GM21619 (cell line): ENCODE results near the gene IQGAP1.

ENCODE experiments used
- ATAC-seq: cut with Tn5 transposase; IDR thresholded peaks from one replicate; pipeline ENCODE4 v1.9.1; 2021; ENCODE audit not compliant: unreplicated experiment

The IQGAP1 gene

DNA sequence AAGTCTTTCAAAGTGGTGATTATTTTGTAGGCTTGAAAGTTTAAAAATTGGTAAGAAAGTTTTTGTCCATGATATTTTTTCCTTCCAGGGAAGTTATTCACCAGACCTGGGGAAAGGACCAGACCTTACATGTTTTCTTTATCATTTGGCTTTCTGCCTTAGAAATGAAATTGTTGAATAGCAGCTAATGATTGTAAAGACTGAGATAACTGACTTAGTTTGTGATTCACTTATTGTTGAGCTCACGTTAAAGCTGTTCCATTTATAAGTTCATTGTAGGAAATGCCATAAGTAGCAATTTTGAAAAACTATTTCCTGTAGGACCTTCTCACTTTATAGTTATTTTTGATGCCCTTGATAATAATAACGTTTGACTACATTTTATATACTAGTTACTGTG is 51.9 kb downstream of the IQGAP1 start:
- ATAC-seq, result no peak

DNA sequence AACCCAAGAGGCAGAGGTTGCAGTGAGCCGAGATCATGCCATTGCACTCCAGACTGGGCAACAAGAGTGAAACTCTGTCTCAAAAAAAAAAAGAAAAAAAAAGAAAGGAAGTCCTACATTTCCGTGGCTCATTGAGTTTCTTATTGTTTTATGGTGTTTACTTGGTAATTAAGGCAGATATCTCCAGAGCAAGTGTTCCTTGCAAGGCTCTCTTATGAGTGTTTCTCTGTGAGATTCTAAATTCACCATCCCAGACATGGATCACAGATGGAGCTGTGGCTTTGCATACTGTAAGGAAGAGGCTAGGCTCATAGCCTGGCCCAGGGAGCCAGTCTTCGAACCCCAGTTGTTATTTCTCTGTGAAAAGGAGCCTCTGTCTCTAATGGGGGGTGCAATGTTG is 53.0 kb downstream of the IQGAP1 start:
- ATAC-seq, result no peak

DNA sequence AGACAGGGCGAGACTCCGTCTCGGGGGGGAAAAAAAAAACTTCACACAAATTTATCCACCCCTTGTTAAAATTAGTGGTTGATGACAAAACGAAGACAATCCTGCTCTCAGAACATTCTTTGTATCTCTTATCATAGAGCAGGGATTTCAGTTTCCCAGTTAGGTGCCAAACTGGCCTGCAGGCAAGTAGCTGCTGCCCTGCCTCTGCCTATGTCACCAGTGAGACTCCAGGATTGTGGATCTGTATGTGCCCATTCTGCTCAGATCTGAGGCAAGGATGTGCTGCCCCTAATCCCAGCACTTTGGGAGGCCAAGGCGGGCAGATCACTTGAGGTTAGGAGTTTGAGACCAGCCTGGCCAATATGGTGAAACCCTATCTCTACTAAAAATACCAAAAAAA is 54.4 kb downstream of the IQGAP1 start:
- ATAC-seq, result no peak

DNA sequence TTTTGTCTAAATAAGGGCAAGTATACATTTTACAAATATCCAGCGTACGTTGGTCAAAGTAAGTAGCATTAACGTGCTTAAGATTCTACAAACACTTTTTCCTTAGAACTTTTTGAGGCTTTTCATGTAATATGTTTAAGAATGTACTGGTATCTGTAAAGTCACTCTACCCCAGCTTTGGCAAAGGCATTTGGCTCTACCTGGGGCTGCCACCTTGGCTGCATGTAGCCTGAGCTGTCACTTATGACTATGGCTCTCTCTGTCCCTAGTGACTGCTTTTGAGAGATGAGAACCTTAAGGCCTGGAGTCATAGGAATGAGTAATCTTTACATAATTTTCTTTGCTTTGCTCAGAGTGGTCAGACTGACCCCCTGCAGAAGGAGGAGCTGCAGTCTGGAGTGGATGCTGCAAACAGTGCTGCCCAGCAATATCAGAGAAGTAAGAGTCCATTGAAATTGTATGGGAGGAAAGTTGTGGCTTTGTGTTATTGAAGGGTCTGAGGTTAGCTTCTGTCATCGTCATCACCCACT is 61.2 kb downstream of the IQGAP1 start:
- no peak for ATAC-seq

DNA sequence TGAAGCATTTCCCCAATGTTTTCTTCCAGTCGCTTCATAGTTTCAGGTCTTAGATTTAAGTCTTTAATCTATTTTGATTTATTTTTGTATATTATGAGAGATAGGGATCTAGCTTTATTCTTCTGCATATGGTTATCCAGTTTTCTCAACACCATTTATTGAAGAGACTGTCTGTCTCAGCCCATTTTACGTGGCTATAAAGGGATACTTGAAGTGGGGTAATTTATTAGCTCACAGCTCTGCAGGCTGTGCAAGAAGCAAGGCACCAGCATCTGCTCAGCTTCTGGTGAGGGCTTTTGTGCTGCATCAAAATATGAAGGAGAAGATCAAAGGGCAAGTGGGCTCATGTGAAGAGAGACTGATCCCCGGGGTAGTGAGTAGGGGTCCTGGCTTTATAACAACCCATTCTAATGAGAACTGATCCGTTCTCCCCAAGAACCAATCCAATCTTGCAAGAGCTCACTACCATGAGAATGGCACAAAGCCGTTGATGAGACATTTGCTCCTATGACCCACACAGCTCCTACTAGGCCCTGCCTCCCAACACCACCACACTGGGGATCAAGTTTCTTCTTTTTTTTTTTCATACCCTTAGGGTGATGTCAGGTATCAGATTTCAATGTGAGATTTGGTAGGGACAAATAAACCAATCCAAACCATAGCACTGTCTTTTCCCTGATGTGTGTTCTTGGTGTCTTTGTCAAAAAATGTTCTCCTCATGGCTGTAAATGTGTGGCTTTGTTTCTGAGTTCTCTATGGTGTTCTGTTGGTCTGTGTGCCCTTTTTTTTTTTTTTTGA is 63.2 kb downstream of the IQGAP1 start:
- no peak for ATAC-seq

DNA sequence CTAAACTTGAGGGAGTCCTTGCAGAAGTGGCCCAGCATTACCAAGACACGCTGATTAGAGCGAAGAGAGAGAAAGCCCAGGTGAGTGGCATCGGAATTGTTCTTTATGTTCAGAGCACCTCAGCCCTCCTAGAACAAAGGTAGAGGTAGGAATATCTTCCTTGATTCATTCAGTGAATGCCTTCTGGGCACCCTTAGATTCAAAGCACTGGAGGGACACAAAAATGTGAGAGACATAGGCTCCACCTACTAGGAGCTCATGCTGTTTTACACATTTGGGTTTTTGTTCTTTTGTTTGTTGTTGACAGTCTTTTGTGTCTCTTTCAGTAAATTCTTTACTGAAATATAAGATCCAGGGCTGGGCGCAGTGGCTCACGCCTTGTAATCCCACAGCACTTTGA is 68.2 kb downstream of the IQGAP1 start:
- no peak for ATAC-seq

DNA sequence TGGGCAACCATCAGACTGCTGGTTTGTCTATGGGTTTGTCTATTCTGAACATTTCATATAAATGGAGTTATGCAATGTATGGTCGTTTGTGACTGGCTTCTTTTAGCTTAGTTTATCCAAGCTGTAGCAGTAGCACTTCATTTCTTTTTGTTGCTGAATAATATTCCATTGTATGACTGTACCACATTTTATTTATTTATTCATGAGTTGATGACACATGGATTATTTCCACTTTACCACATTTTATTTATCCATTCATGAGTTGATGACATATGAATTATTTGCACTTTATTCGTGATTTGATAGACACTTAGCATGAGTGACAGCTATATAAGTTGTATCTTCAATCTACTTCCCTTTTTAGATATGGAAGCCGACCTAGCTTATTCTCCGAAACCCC is 70.0 kb downstream of the IQGAP1 start:
- no peak for ATAC-seq

DNA sequence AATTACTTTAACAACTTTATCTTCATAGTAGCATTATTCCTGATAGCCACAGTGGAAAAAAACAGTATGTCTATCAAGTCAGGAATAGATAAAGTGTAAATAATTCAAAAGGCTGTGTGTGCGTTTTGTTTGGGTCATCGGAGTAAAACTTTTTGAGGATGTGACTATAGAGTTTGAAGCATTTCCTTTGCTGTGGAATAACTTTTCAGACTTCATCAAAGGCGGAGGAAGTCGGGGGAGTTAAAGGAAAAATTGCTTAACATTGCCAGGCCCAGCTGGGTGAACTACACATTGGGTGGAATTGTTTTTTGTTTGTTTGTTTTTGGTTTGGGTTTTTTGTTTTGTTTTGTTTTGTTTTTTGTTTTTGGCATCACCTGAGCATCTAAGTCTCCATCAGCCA is 71.3 kb downstream of the IQGAP1 start:
- no peak for ATAC-seq

DNA sequence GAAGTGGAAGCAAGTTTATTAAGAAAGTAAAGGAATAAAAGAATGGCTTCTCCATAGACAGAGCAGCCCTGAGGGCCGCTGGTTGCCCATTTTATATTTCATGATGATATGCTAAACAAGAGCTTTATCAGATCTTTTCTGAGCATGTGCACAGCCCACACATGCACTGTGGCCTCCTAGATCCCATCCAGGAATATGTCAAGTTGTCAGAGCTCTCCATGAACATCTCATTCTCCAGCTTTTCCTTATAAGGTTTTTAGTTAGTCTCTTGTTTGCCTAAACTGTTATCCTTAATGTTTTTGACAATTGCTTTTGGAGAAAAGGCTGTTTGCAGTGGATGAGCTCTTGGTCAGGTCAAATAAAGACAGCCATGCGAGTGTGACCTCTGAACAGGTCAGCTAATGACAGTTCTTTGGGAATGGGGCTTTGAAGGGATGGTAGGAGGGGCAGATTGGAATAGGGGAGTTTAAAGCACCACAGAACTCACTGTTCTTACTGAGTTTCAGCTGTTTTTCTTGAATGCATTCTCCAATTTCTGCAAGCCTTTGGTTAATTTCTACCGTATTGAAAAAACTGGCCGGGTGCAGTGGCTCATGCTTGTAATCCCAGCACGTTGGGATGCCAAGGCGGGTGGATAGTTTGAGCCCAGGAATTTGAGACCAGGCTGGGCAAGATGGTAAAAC is 72.2 kb downstream of the IQGAP1 start:
- ATAC-seq, result no peak

DNA sequence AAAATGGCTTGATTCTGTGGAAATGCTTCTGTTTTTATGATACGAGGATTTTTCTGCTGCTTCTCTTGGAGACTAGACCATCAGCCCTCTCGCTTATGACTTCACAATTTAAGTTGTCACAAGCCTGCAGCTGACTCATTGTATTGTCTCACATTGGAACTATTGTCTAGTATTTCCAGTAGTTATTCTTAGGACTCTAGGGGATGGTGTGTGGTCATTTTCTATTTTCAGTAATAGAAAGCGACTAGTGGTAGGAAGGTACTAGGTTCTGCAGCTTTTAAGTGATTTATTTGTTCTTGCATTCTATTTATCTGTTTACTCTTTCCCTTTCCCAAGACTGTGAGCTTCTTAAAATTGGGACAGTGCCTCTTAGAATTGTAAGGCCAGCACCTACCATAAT is 75.3 kb downstream of the IQGAP1 start:
- peak; percentile 64 for ATAC-seq

DNA sequence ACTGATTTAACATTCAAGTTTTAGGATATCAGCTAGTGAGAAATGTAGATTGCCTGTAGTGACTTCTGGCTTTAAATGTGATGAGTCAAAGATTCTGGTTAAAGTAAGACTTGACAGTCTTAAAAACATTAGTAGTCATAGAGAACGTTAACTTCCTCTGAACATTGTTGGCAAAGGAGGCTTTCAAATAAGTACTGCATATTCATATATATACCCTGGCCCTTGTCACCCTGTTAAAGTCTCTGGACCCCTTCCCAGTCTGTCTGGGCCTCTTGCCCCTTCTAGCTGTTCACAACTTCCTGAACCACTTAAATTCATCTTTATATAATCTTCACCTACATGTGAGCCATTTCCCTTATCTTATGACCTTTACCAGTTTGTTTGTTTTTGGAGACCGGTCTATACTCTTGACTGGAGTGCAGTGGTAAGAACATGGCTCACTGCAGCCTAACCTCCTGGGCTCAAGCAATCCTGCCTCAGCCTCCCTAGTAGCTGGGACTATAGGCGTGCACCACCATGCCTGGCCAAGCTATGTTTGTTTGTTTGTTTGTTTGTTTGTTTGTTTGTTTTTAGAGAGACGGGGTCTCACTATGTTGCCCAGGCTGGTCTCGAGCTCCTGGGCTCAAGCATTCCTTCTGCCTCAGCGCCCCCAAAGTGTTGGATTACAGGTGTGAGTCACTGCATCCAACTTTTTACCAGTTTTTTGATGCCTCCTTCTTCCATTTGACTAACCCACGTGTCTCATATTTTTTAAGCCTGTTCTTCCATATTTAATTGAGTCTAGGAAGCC is 77.3 kb downstream of the IQGAP1 start:
- ATAC-seq, result no peak

DNA sequence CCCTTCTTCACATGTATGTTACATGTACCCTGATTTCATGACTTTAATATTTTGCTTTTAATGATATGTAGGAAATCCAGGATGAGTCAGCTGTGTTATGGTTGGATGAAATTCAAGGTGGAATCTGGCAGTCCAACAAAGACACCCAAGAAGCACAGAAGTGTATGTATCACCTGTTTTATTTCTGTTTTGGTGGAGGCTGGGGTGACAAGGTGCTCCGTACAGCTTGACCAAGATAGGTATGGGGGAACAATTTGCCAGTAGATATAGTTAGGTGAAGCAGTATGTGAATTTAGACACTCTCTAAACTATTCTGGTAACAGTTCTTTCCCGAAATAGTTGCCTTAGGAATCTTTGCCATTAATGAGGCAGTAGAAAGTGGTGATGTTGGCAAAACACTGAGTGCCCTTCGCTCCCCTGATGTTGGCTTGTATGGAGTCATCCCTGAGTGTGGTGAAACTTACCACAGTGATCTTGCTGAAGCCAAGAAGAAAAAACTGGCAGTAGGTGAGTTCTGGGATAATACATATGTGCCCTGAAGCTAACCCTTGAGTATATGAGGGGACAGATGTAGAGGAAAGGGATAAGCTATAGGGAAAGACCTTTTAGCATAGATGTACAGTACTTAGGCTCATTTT is 78.0 kb downstream of the IQGAP1 start:
- no peak for ATAC-seq

DNA sequence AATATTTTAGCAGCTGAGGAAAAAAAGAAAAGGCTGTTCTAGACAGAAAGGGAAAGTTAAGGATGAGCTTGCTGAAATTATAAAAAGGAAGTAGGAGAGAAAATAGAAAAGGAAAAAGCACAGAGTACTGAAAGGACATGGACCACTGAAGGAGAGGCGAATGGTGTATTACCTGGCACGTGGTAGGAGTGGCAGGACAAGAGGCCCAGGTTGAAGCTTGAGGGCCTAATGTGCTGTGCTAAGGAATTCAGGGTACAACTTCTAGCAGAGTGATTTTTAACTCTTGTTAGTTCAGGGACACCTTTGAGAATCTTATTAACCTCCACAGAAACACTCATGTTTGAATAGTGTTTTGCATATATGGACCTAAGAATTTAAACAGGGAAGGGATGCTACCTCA is 81.7 kb downstream of the IQGAP1 start:
- no peak for ATAC-seq

DNA sequence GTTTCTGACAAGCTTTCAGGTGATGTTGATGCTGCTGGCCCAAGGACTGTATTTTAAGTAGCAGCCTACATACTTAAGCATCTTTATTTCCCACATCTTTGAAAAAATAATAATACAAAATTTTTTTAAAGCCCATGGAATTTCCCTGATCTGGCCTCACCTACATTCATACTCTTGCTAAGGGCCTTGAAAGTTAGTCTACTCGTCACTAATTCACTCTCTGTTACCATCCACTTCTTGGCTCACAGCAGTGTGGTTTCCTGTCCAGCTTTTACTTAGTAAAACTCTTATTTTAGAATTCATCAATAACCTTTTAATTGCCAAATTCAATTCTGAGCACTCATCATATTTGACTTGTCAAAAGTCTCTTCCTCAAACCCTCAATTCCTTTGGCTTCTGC is 82.4 kb downstream of the IQGAP1 start:
- no peak for ATAC-seq

DNA sequence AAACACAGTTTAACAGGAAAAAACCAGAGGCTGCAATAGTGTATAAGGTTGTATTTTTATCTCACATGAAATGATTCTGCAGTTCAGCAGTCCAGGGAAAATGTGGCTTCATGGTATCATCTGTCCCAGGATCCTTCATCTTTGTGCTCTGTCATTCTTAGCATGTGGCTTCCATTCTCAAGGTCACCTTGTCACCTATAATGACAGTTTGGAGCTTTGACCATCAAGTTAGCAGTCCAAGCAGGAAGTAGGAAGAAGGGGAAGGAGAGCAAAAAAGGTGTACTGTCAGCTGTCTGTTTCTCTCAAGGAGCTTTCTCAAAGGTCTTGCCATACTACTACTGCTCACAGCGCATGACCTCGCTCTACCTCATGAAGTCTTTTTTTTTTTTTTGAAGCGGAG is 83.1 kb downstream of the IQGAP1 start:
- ATAC-seq, result no peak

DNA sequence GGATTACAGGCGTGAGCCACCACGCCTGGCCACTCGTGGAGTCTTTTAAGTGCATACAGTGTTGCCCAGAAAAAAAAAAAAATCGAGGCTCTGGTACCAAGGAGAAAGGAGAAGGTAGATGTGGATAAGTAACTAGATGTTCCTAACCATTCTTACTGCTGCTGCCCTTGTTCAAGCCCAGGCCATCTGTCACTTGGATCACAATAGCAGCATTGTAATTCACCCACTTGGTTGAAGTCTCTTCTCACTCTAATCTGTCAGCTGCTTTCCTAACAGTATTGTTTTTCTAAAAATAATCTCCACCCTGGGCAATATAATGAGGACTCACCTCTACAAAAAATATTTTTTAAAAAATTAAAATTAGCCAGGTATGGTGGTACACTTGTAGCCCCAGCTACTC is 83.7 kb downstream of the IQGAP1 start:
- no peak for ATAC-seq

DNA sequence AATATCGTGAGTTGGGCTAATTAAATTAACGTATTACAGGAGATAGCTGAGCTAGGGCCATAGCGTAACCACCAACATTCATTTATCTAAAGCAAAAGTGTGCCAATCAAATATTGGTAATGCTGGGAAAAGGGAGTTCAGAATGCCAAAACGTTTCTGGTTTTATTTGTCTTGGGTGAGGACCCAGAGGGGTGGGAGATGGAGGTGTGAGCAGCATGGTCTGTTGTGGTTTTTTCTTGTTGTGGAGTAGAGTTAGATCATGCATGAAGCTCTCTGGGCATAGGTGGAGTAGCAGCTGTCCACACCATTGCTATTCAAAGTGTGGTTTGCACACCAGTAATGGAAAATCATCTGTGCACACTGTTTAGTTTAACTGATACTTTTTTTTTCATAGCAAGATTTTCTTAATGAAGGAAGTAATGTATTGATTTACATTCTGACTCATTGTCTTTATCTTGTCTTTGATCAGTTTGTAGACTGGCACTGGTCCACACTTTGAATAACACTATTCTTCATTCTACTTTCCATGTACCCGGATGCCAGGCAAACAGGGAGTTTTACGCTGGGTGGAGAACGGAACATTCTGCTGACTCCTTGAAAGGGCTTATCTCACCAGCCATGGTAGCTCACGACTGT is 90.9 kb downstream of the IQGAP1 start:
- no peak for ATAC-seq

DNA sequence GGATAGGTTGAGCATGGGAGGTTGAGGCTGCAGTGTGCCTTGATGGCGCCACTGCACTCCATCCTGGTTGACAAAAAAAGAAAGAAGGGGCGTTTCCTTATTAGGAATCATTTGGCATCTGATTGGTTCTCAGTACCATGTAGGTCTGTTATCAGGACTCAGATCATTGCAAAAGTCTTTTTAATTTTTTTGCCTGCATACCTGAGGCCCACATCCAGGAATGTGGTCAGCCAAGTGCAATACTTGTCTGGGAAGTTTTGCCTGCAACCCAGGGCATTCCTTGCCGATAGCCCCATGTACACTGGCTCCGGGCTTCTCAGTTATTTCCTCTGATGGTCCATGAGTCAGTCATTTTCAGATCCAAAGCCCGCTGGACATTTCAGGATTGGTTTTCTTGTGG is 91.6 kb downstream of the IQGAP1 start:
- ATAC-seq, result no peak

DNA sequence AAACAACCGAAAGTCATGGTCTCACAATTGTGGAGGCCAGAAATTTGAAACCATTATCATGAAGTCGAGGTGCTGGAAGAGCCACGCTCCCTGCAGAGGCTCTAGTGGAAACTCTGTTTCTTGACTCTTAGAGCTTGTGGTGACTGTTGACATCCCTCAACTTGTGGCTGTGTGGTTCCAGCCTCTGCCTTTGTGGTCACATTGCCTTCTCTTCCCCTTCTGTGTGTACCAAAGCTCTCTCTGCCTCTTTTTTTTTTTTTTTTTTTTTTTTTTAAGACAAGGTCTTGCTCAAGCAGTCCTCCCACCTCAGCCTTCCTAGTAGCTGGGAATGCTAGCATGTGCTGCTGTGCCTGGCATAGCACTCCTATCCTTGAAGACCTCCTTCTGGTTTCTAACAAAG is 93.0 kb downstream of the IQGAP1 start:
- no peak for ATAC-seq

DNA sequence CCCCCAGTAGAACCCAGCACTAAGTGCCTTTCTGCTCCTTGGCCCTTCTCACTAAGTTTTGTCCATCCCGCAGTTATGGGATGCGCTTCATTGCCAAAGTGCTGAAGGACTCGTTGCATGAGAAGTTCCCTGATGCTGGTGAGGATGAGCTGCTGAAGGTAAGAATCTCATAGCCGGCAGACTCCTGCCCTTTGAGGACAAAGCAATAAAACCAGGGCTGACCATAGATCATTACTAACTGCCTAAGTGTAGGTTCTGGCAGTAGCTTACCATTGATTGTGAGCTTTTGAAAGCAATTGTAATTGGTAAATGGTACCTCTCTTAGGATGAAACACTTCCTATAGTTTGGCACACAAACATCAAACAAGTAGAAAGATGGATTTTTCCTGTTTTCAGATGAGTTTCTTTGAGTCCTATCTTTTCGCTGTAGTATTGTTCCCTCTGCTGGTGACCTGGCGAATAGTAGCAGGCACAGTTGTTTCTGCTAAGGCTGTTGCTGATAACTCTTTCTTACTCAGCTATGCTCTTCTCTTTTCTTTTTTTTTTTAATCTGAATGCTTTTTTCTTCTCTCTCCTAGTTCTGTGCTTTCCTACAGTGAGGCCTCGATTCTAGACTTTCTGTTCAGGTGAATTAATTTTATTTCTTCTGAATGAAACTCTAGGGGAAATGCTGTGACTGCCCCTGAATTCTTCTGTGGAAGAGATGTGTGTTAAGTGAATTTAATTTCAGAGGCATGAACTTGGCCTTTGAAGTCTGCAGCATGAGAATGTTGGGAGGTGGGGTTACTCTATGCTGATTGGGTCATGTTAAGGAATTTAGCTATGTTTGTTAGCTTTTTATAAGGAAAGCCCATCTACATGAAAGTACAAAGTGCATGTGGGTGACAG is 94.3 kb downstream of the IQGAP1 start:
- ATAC-seq, result no peak
